Heart left ventricle (tissue), 13 donors: Measurements from ENCODE around the gene CNTN5.

Source experiments
- POLR2A ChIP-seq, 2 donors: fragments of 450-650 bp; IDR thresholded peaks; one replicate each; pipeline ENCODE4 v1.6.1; 2017; ENCODE audit warnings: antibody characterized with exemption in 2 of 2, mild to moderate bottlenecking in 2 of 2, moderate library complexity in 2 of 2
- TF ChIP-seq, protein P1 (sequence below), 12 donors: fragments of 200-600 bp; sonication (generic) in 4 of 12; IDR thresholded peaks; one replicate each; pipeline versions ENCODE4 v1.5.0 to v1.8.0; 2018 to 2022; ENCODE audit warnings: antibody characterized with exemption in 12 of 12, mild to moderate bottlenecking in 5 of 12
- donor health status: ischemic (EF 13 %, LVEDD 7.1; RV severe dilation, severe dysfunction).
- donor health status: DM: no; HTN: yes; CAD: no.
- donor health status: DM: no; HTN: no; CAD: no.
- donor health status: ischemic (EF 25% LVEDD 6.9; RV normal size, moderate dysfunction).
- donor health status: ischemic (EF 25% LVEDD 5.7; RV mildly dilated, moderate dysfunction).
- donor health status: ischemic (EF 35%, LVEDD 5.7; RV mildly dilated, moderate dysfunction).
- donor health status: nonischemic (EF 11% LVEDD 7.7; RV severe dilation, severe dysfunction).
- donor health status: DM: yes; HTN: yes; CAD: no.
- donor health status: PGD.
- donor health status: ischemic (EF 29% LVEDD 5.4; RV normal size, mild dysfunction).
- donor health status: nonischemic (EF 23%, LVEDD 6.1; RV moderate dilation, normal function).

DNA sequence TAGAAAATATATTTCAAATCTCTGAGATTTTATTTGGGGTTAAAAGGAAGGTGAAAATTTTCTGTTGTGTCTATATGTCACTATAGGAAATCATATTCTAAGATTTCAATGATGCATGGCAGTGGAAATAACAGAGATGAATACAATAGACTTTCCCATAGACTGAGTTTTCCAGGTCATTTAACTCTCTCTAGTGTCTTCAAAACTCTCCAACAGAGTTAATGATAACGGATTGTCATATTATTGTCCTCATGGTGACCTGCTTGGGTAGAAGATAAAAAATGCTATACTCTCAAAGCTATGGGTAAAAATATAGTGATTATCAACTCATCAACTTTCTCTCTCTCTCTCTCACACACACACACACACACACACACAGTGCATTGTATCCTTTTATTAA, 312.9 kb downstream of the CNTN5 start:
- TF ChIP-seq, protein P1, sequence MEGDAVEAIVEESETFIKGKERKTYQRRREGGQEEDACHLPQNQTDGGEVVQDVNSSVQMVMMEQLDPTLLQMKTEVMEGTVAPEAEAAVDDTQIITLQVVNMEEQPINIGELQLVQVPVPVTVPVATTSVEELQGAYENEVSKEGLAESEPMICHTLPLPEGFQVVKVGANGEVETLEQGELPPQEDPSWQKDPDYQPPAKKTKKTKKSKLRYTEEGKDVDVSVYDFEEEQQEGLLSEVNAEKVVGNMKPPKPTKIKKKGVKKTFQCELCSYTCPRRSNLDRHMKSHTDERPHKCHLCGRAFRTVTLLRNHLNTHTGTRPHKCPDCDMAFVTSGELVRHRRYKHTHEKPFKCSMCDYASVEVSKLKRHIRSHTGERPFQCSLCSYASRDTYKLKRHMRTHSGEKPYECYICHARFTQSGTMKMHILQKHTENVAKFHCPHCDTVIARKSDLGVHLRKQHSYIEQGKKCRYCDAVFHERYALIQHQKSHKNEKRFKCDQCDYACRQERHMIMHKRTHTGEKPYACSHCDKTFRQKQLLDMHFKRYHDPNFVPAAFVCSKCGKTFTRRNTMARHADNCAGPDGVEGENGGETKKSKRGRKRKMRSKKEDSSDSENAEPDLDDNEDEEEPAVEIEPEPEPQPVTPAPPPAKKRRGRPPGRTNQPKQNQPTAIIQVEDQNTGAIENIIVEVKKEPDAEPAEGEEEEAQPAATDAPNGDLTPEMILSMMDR (IDR thresholded peaks at IDR 0.05) = no peak
- TF ChIP-seq POLR2A (IDR thresholded peaks at IDR 0.05) = no peak
